Ishikawa (cell line): Measurements from ENCODE around the gene GDI2.

Source experiments
- CEBPB ChIP-seq: IDR thresholded peaks from 2 replicates; pipeline ENCODE4 v1.6.1; 2012
- CREB1 ChIP-seq: IDR thresholded peaks from 2 replicates; pipeline ENCODE4 v1.6.1; 2012; ENCODE audit warnings: low read depth
- EGR1 ChIP-seq: IDR thresholded peaks from 2 replicates; pipeline ENCODE4 v1.6.1; 2012
- EP300 ChIP-seq: IDR thresholded peaks from 2 replicates; pipeline ENCODE4 v1.6.1; 2012; ENCODE audit warnings: borderline replicate concordance
- FOXM1 ChIP-seq: IDR thresholded peaks from 2 replicates; pipeline ENCODE4 v1.6.1; 2012; ENCODE audit warnings: low read depth, borderline replicate concordance
- NFIC ChIP-seq: IDR thresholded peaks from 2 replicates; pipeline ENCODE4 v1.6.1; 2012
- RAD21 ChIP-seq: IDR thresholded peaks from 2 replicates; pipeline ENCODE4 v1.6.1; 2012; ENCODE audit warnings: low read depth
- TAF1 ChIP-seq: IDR thresholded peaks from 2 replicates; pipeline ENCODE4 v1.6.1; 2012; ENCODE audit warnings: low read depth, mild to moderate bottlenecking
- TCF12 ChIP-seq: IDR thresholded peaks from 2 replicates; pipeline ENCODE4 v1.6.1; 2012; ENCODE audit warnings: low read depth
- TEAD4 ChIP-seq: IDR thresholded peaks from 2 replicates; pipeline ENCODE4 v1.6.1; 2012
- YY1 ChIP-seq: IDR thresholded peaks from 2 replicates; pipeline ENCODE4 v1.6.1; 2012; ENCODE audit warnings: low read depth
- ZBTB7A ChIP-seq: IDR thresholded peaks from 2 replicates; pipeline ENCODE4 v1.6.1; 2012; ENCODE audit warnings: low read depth
- TF ChIP-seq, protein P1 (sequence below): IDR thresholded peaks from 2 replicates; pipeline ENCODE4 v1.6.1; 2012
- TF ChIP-seq, protein P2 (sequence below): IDR thresholded peaks from 2 replicates; pipeline ENCODE4 v1.6.1; 2012
- TF ChIP-seq, protein P3 (sequence below): IDR thresholded peaks from 2 replicates; pipeline ENCODE4 v1.6.1; 2012; ENCODE audit warnings: low read depth, mild to moderate bottlenecking

Gene GDI2

DNA sequence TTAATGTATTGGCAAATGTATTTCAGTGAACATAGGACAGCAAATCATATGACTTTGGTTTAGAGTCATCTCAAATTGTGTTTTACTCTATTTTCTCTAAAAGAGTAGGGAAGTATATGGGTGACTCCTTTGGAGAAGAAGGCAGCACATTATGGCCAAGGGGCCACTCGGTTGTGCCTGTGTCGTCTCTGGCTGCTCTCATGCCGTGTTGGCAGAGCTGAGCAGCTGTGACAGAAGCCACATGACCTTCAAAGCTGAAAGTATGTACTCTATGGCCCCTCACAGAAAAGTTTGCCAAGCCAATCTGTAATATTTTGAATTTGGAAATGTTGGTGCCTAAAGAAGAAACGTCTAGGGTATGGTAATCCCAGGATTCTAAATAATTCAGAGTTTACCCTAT, 81.1 kb downstream of the GDI2 start:
- TF ChIP-seq EP300: no peak
- no peak for TF ChIP-seq NFIC
- TF ChIP-seq CREB1: no peak
- no peak for TF ChIP-seq TAF1
- TF ChIP-seq, protein P1, sequence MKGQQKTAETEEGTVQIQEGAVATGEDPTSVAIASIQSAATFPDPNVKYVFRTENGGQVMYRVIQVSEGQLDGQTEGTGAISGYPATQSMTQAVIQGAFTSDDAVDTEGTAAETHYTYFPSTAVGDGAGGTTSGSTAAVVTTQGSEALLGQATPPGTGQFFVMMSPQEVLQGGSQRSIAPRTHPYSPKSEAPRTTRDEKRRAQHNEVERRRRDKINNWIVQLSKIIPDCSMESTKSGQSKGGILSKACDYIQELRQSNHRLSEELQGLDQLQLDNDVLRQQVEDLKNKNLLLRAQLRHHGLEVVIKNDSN: no peak
- TF ChIP-seq, protein P2, sequence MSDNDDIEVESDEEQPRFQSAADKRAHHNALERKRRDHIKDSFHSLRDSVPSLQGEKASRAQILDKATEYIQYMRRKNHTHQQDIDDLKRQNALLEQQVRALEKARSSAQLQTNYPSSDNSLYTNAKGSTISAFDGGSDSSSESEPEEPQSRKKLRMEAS: no peak
- TF ChIP-seq, protein P3, sequence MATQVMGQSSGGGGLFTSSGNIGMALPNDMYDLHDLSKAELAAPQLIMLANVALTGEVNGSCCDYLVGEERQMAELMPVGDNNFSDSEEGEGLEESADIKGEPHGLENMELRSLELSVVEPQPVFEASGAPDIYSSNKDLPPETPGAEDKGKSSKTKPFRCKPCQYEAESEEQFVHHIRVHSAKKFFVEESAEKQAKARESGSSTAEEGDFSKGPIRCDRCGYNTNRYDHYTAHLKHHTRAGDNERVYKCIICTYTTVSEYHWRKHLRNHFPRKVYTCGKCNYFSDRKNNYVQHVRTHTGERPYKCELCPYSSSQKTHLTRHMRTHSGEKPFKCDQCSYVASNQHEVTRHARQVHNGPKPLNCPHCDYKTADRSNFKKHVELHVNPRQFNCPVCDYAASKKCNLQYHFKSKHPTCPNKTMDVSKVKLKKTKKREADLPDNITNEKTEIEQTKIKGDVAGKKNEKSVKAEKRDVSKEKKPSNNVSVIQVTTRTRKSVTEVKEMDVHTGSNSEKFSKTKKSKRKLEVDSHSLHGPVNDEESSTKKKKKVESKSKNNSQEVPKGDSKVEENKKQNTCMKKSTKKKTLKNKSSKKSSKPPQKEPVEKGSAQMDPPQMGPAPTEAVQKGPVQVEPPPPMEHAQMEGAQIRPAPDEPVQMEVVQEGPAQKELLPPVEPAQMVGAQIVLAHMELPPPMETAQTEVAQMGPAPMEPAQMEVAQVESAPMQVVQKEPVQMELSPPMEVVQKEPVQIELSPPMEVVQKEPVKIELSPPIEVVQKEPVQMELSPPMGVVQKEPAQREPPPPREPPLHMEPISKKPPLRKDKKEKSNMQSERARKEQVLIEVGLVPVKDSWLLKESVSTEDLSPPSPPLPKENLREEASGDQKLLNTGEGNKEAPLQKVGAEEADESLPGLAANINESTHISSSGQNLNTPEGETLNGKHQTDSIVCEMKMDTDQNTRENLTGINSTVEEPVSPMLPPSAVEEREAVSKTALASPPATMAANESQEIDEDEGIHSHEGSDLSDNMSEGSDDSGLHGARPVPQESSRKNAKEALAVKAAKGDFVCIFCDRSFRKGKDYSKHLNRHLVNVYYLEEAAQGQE: no peak

DNA sequence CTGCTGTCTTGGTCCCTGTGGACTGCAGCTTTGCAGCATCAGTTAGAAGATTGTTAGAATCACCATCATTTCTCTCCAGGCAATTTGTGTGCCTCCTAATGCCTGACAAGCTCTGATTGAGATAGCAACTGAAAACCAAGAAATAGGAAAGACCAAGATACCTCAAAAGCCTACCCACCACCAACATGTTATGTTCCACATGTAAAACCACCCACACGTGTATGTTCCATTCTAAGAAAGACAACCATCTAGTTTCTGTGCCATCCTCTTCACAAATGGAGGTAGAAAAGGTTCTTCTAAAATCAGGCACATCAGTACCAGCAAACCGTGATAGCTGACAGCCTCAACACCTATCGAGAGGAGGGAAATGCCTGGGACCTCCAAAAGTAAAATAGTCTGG, 81.7 kb downstream of the GDI2 start:
- no peak for TF ChIP-seq RAD21
- no peak for TF ChIP-seq TCF12
- TF ChIP-seq ZBTB7A: no peak
- TF ChIP-seq TAF1: no peak
- TF ChIP-seq, protein P1: no peak

DNA sequence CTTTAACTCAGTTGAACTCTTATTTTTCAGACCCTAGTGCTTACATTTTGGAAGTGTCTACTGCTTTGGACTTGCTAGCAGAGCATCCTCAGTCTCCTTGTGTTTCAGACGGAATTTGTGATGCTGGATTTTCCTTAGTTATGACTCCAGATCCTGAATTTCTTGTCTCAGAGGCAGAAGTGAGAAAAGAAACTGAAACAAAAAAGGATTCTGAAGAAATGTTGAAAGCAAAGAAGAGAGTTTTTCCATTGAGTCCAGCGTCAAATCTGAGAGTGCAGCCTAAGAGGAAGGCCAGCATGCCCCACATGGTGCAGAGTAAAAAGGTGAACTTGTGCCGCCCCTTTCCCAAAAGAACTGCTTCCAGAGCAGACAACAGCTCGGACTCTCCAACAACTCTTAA, 82.5 kb downstream of the GDI2 start:
- no peak for TF ChIP-seq ZBTB7A
- no peak for TF ChIP-seq TEAD4
- TF ChIP-seq, protein P1: no peak
- no peak for TF ChIP-seq NFIC
- TF ChIP-seq, protein P3: no peak
- no peak for TF ChIP-seq TAF1
- no peak for TF ChIP-seq RAD21

DNA sequence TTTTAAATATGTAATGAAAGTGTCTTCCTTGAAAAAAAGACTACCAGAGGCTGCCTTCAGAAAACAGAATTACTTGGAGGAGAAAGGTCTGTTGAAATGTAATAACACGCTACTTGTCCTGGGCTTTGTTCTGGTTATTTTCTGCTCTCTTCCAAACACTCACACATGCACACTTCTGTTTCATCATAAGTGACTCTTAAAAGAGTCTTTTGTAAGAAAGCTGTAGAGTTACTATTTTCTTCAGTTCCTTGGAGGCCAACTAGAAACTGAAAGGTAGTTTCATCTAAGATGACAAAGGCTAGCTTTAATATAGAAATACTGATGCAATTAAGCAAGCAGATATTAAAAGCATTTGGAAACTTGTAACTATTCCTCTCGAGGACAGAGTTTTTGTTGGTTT, 89.5 kb downstream of the GDI2 start:
- TF ChIP-seq EGR1 (no peak), TAF1 (no peak), CEBPB (no peak), EP300 (no peak), CREB1 (no peak), NFIC (no peak), TCF12 (no peak), YY1 (no peak), TEAD4 (no peak), FOXM1 (no peak), RAD21 (no peak), ZBTB7A (no peak)
- TF ChIP-seq, protein P2: no peak
- TF ChIP-seq, protein P1: no peak
- TF ChIP-seq, protein P3: no peak

DNA sequence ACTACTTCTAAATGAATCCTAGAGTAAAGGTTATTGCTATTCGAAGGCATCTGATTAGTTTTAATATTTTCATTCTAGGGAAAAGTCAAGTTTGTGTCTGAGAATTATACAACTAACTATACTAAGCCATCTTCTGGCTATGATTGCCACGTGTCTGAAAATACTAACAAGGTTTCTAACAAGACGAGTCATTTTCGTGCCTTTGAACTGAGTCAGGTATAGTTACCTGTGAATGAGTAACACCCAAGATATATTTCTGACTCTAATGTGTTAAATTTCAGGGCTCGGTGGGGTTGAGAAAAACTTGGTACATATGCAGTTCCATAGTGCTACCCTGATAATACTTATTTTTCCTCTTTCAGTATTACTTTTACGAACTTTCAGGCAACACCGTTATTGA, 93.1 kb downstream of the GDI2 start:
- TF ChIP-seq TCF12 (no peak), TEAD4 (no peak), ZBTB7A (no peak), NFIC (no peak), CREB1 (no peak), FOXM1 (no peak)
- TF ChIP-seq, protein P2: no peak
